Endodermal cell (in vitro differentiated cells): Measurements from ENCODE around the gene CAMTA1. TPM values are rescaled to one million over a fixed set of nuclear protein-coding genes. Genes with fewer than 3 reads are reported as not detected.
"Not testable (repeated sequence)": the region's sequence is repeated elsewhere in the genome, so short reads cannot be mapped to it uniquely, and the experiment has no call there.

ENCODE experiments used
- DNase-seq: peaks from one replicate; pipeline ENCODE4 v3.0.0-alpha.2; 2017
- H3K27ac ChIP-seq: 2 replicates; pipeline ENCODE4 v1.5.1; 2013; ENCODE audit warnings: mild to moderate bottlenecking, low read depth, low read length, moderate library complexity
- H3K27me3 ChIP-seq: 2 replicates; pipeline ENCODE4 v1.6.1; 2013; ENCODE audit warnings: mild to moderate bottlenecking, low read length, moderate library complexity; ENCODE audit not compliant: insufficient read depth, control insufficient read depth, poor library complexity, severe bottlenecking
- H3K36me3 ChIP-seq: 2 replicates; pipeline ENCODE4 v1.7.0; 2013; ENCODE audit warnings: mild to moderate bottlenecking, low read length, moderate library complexity; ENCODE audit not compliant: control insufficient read depth, insufficient read depth
- H3K4me1 ChIP-seq: one replicate; pipeline ENCODE4 v1.7.0; 2013; ENCODE audit warnings: low read length; ENCODE audit not compliant: control insufficient read depth, insufficient read depth
- H3K4me3 ChIP-seq: 2 replicates; pipeline ENCODE4 v1.5.1; 2013; ENCODE audit warnings: mild to moderate bottlenecking, low read length, moderate library complexity
- H3K9ac ChIP-seq: 2 replicates; pipeline ENCODE4 v1.6.1; 2013; ENCODE audit warnings: mild to moderate bottlenecking, low read length, moderate library complexity; ENCODE audit not compliant: poor library complexity, severe bottlenecking; ENCODE audit errors: extremely low read depth
- H3K9me3 ChIP-seq: 2 replicates; pipeline ENCODE4 v1.6.1; 2013; ENCODE audit warnings: mild to moderate bottlenecking, low read length, moderate library complexity; ENCODE audit not compliant: control insufficient read depth
- H3K27ac Mint-ChIP-seq: 2 replicates; pipeline ENCODE4 v1.8.0; 2020; ENCODE audit warnings: mixed read lengths
- H3K27me3 Mint-ChIP-seq: 2 replicates; pipeline ENCODE4 v1.8.0; 2021; ENCODE audit warnings: mild to moderate bottlenecking, mixed read lengths; ENCODE audit not compliant: insufficient read depth
- H3K36me3 Mint-ChIP-seq: 2 replicates; pipeline ENCODE4 v1.8.0; 2020; ENCODE audit warnings: low read depth, mixed read lengths
- H3K4me1 Mint-ChIP-seq: 2 replicates; pipeline ENCODE4 v1.8.0; 2020; ENCODE audit warnings: mixed read lengths
- H3K4me3 Mint-ChIP-seq: 2 replicates; pipeline ENCODE4 v1.8.0; 2020; ENCODE audit warnings: mild to moderate bottlenecking, moderate library complexity, mixed read lengths
- H3K9me3 Mint-ChIP-seq: 2 replicates; pipeline ENCODE4 v1.8.0; 2020; ENCODE audit warnings: mild to moderate bottlenecking, mixed read lengths
- CTCF ChIP-seq: fragments of 200-600 bp; sonication (generic); conservative IDR thresholded peaks from 2 replicates; pipeline ENCODE4 v1.5.0; 2021; ENCODE audit warnings: antibody characterized with exemption, mild to moderate bottlenecking
- WGBS, 2 experiments: methylation state at CpG; one replicate each; pipeline versions ENCODE4 v1.1.5 to v1.1.7; 2013; ENCODE audit warnings: missing lambda C conversion rate in 2 of 2, mixed read lengths in 1 of 2; ENCODE audit not compliant: insufficient coverage in 1 of 2, insufficient read length in 1 of 2; 5-methylcytosine and 5-hydroxymethylcytosine counted together
- total RNA-seq, 2 donors: library from RNA; stranded (reverse); fragmentation: NEBNext Ultra II Directional in 1 of 2; extraction: Animal tissue kit (Norgen Biotek cat#: 25700) in 1 of 2; gene quantifications; 2 replicates in 1 of 2; 3 replicates in 1 of 2; pipeline ENCODE4 v1.2.1, GENCODE V29; 2021

Gene CAMTA1
- total RNA-seq, 2 donors from 2014 or later = 123 to 137 TPM

- H3K9ac ChIP-seq = no peak overlapping the region
- no peaks in the 10 kb centered on the region for H3K36me3 ChIP-seq
- Mint-ChIP-seq H3K36me3 (no peaks in the 10 kb centered on the region), H3K9me3 (no peaks in the 10 kb centered on the region), H3K27me3 (peaks cover 1% of the 10 kb centered on the region), H3K4me1 (peaks cover 9% of the 10 kb centered on the region), H3K27ac (no peak overlapping the region), H3K4me3 (no peak overlapping the region)
- WGBS, 2 experiments = 93 to 96% methylated on average over 1 to 3 of the region's 3 CpGs
- DNase-seq = peak; percentile 33
- no peak for TF ChIP-seq CTCF
- no peak overlapping the region for H3K4me3 ChIP-seq
- H3K9me3 ChIP-seq = no peaks in the 10 kb centered on the region
- no peaks in the 10 kb centered on the region for H3K4me1 ChIP-seq
- no peaks in the 10 kb centered on the region for H3K27me3 ChIP-seq
- peak overlapping the region; percentile 95 for H3K27ac ChIP-seq
Observed at GRCh38 chr1:7380712-7381111, 595.5 kb downstream of the CAMTA1 start.

DNA sequence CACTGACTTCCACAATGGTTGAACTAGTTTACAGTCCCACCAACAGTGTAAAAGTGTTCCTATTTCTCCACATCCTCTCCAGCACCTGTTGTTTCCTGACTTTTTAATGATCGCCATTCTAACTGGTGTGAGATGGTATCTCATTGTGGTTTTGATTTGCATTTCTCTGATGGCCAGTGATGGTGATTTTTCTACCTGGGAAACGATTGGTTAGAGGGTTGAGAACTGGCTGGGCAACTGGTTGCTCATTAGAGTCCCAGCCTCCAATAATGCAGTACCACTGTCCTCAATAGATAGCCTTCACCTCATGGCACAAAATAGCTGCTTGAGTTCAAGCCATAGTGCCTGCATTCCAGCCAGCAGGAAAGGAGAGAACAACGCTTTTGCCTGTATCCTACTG, 596.5 kb downstream of the CAMTA1 start:
- not testable (repeated sequence) for H3K9me3 ChIP-seq, H3K4me3 ChIP-seq, H3K4me1 ChIP-seq, H3K27me3 ChIP-seq, H3K36me3 ChIP-seq, H3K27me3 Mint-ChIP-seq, H3K9me3 Mint-ChIP-seq, H3K9ac ChIP-seq, H3K4me3 Mint-ChIP-seq, H3K27ac Mint-ChIP-seq, H3K4me1 Mint-ChIP-seq, H3K36me3 Mint-ChIP-seq, H3K27ac ChIP-seq
- DNase-seq = peak; percentile 7
- WGBS, 2 experiments = 80 to 85% methylated on average over 2 of the region's 3 CpGs

DNA sequence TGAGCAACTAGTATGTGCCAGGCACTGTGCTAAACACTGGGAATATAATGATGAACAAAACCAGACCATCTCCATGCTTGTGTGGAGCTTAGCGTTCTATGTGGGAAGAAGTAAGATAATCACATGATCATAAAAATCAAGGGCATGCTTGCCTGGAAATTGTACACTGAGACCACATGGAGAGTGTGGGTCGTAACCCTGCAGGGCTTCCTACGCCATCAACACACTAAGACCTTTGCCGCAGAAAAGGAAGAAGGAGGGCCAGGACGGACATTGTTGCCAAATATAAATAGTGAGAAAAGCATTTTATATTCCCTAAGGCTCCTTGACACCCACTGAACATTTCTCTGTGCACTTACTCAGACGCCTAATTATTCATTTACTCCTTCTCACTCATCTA, 597.7 kb downstream of the CAMTA1 start:
- peak; percentile 10 for DNase-seq
- no peak overlapping the region for H3K27ac Mint-ChIP-seq
- H3K4me1 ChIP-seq = peaks cover 6% of the 10 kb centered on the region
- no peaks in the 10 kb centered on the region for H3K9me3 ChIP-seq
- H3K27me3 ChIP-seq = no peaks in the 10 kb centered on the region
- H3K36me3 Mint-ChIP-seq = no peaks in the 10 kb centered on the region
- no peak for TF ChIP-seq CTCF
- peaks cover 16% of the 10 kb centered on the region for H3K4me1 Mint-ChIP-seq
- H3K36me3 ChIP-seq = no peaks in the 10 kb centered on the region
- no peak overlapping the region for H3K4me3 ChIP-seq
- WGBS, 2 experiments = 89 to 97% methylated on average over 5 to 6 of the region's 6 CpGs
- H3K4me3 Mint-ChIP-seq = no peak overlapping the region
- no peak overlapping the region for H3K9ac ChIP-seq
- no peak overlapping the region for H3K27ac ChIP-seq
- no peaks in the 10 kb centered on the region for H3K9me3 Mint-ChIP-seq
- peaks cover 1% of the 10 kb centered on the region for H3K27me3 Mint-ChIP-seq
